ENCODE data around the gene ENPP4.
"Not testable (repeated sequence)": the region's sequence is repeated elsewhere in the genome, so short reads cannot be mapped to it uniquely, and the experiment has no call there.

ENPP4 gene

GRCh38 chr6:46131291-46131690 is 1.5 kb downstream of the ENPP4 start:
- not testable (repeated sequence) for DNase-seq

DNA sequence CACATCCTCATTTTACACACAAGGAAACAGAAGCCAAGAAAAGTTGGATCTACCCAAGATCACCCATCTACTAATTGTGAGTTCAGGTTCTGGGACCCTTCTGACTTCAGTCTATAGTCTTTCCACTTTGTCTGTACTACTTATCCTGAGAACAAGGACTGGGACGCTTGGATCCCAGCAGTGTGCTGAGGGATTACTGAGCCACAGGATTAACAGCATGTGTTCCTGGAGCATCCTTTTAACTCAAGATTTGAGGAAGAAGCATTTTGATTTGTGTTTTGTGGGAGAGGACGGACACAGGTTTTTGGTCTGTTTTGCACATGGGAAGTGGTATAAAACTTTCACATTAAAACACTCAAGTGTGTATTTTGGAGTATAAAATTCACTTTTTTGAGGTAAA is 4.4 kb downstream of the ENPP4 start:
- no peak for DNase-seq

- DNase-seq = no peak
These were observed 5.4 kb downstream of the ENPP4 start for GRCh38 chr6:46135176-46135575.

GRCh38 chr6:46136831-46137230 is 7.0 kb downstream of the ENPP4 start:
- no peak for DNase-seq

GRCh38 chr6:46137387-46137786 is 7.6 kb downstream of the ENPP4 start:
- DNase-seq = no peak

DNA sequence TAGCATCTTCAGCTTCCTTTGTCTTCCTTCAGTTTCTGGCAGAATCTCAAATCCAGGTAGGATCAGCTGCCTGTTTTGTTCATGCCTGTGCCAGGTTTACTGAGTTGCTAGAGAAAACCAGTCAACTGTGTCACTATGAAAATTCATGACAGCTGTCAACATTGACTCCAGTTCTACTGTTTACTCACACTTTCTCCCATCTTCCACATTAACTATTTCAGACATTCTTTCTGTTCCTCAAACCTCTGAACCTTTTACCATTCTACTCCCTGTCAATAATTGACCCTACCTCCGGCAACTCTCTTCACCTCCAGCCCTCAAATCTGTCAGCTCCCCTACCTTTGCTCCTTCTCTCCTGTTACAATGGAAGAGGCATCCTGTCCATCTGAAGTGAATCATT is 8.5 kb downstream of the ENPP4 start:
- DNase-seq = no peak

DNA sequence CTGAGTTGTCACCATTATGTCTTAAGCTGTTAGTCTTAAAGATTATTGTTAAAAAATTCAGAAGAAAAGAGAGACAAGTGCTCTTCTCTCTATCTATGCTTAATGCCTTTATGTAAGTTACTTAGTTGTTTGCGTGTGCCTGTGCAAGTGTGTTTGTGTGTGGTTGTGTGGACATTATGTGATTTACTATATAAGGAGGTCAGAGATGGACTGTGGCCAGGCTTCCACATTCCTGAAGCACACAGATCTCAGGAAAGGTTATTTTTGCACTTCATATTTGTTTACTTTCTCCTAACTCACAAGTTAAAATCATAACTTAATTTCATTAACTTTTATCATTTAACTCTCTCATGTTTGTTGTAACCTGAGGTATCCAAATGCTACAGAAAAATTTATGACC is 14.5 kb downstream of the ENPP4 start:
- DNase-seq = no peak

DNA sequence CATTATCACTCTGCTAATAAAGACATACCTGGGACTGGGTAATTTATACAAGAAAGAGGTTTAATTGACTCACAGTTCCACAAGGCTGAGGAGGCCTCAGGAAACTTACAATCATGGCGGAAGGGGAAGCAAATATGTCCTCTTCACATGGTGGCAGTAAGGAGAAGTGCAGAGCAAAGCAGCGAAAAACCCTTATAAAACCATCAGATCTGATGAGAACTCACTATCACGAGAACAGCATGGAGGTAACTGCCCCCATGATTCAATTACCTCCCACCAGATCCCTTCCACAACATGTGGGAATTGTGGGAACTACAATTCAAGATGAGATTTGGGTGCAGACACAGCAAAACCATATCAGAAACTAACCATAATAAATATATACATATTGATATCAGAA is 19.3 kb downstream of the ENPP4 start:
- DNase-seq = not testable (repeated sequence)

- no peak for DNase-seq
These were observed 26.9 kb downstream of the ENPP4 start for GRCh38 chr6:46156701-46157100.

DNA sequence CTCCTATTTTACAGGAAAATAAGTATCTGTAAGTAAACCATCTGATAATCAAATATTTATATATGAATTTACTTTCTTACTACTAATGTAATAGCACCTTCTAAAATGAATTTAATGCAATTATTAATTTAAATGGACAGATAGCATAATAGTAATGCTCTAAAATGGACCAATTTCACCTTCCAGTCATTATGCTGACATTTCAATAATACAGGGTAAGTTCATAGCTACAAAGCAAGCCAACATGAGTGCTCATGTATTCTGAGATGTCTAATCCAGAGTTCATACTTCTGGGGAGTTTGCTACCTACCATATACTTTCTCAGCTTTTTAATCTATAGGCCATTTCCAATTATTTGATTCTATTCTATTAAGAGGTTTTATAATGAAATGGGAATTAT is 29.4 kb downstream of the ENPP4 start:
- DNase-seq = no peak

GRCh38 chr6:46160102-46160501 is 30.3 kb downstream of the ENPP4 start:
- DNase-seq = no peak

DNA sequence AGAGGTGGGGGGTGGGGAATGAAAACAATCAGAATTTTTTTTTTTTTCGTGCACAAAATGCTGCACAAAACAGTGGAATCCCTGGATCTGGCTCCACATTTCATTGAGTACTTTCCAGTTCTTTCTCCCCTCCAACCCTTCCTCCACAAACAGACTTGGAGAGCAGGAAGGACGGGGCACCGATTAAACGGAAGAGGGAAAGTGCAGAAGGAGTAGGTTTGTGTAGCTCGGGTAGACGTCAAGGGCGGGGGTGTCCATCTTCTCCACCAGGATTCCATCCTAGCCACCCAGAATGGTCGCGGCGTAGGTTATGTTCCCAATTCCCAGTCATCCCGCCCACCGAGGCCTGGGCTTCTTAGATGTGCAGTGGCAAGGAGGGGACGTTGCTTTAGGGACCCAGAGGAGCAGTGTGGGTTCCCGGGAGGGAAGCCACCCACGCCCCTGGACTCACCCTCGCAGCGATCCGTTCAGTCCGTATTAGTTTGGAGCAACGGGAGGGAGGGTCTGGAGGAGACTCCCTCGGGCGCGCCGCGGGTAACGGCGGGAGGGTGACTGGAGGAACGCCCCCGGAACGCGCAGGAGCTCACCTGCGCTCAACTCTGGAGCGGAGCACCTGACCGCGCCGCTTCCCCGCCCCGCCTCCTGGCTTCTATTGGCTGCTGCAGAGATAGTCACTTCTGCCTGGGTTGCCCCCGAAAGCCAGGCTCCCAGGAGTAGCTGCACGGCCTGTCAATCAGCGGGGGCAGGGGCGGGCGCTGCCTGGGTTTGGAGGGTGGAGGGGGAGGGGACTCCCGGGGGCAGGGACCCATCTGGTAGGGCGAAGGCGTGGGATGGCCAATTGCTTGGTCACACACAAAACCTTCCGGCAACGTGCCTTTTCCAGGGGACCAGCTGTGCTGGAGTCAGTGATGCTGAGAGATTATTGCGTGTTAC is 40.8 kb downstream of the ENPP4 start, which contains the start of gene ENPP5:
Gene ENPP5, minus strand, starts transcription at position 624 of the 933 bp plus-strand sequence. CDS start 2,718 bp downstream, outside the sequence.
- DNase-seq = peak; percentile 71

DNA sequence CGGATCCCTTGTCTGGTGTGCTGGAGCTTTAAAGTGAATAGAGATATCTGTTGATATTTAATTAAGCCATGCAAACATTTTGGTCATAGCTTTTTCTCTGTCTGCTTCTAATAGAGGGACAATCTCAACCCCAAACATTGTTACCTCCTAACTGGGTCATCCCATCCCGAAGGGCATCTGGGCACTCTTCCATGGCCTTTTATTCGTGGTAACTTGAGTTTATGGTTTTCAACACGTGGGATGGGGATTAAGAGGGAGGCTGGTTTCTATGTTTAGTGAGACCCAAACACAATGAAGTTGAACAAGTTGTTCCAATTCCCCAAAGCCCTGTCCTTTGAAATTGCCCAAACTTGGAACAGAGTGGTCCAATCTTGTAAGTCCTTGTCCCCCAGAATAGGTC is 42.4 kb downstream of the ENPP4 start:
- no peak for DNase-seq

GRCh38 chr6:46174904-46175303 is 45.1 kb downstream of the ENPP4 start:
- DNase-seq = no peak

GRCh38 chr6:46175446-46175845 is 45.7 kb downstream of the ENPP4 start:
- DNase-seq = no peak

DNA sequence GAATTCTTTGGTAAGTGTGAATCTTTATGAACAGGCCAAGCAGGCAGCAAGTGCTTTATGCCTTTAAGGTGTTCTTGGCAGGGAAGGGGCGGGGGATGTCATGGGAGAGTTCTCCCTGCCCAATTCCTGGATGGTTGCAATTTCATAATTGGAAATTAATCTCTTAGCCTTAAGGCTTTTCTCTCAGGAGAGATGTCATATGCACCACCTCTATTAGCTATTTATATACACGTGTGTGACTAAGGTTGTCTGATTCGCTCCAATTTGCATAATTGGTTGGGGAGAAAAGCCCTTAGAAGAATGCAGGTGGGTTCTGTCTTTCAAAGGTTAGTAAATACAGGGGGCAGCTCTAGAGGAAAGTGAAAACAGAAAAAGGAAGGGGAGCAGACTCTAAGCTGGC is 46.2 kb downstream of the ENPP4 start:
- DNase-seq = no peak

GRCh38 chr6:46184114-46184513 is 54.3 kb downstream of the ENPP4 start:
- no peak for DNase-seq

DNA sequence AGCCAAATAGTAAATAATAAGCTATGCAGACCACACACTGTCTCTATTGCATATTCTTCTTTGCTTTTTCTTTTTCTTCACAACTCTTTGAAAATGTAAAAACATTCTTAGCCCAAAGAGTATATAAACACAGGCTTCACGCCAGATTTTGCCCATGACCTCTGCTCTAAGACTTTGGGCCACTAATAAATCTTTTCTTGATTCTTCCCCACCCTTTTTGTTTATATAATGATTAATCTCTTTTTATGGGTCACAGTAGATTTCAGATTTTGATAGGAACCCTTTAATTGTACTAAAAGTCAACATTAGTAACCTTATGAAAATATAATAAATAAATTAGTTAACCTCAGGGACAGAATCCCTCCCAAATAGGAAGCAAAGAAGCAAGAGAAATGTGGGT is 56.8 kb downstream of the ENPP4 start:
- no peak for DNase-seq

- DNase-seq = no peak
These were observed 59.9 kb downstream of the ENPP4 start for GRCh38 chr6:46189726-46190125.

DNA sequence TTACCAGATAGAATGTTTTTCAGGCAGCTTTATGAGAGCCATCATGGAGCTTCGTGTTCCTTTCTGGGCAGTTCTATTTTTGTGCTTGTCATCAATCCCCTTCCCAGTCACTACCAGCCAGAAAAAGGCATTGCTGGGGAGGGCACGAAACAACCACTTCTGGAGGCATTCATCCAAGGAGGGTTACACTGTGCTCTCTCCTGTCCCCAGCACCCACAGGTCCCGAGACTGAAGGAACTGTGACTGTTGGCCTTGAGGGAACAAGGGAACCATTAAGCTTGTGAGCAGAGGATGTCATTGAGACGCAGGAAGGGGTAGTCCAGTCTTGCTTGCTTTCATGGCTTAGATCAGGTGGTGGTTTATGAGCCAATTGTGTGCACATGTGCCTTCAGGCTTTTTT is 61.1 kb downstream of the ENPP4 start:
- DNase-seq = no peak

- DNase-seq = no peak
These were observed 62.2 kb downstream of the ENPP4 start for GRCh38 chr6:46191961-46192360.
